Natural killer cell (primary cell): Measurements from ENCODE around the gene CHD6. TPM values are rescaled to one million over a fixed set of nuclear protein-coding genes. Genes with fewer than 3 reads are reported as not detected.

Experiments used
- ATAC-seq, 3 donors: fragments of 150-1000 bp in 2 of 3; fragments of 200-7000 bp in 1 of 3; cut with Tn5 transposase; 1 replicate in 1 of 3; 2 replicates in 2 of 3; pipeline ENCODE4 v1.10.0; 2021; ENCODE audit warnings: mild to moderate bottlenecking in 2 of 3, moderate library complexity in 2 of 3
- DNase-seq, 2 donors: peaks; one replicate each; pipeline versions ENCODE4 v3.0.0 to v3.0.0-alpha.2; 2013 to 2021; ENCODE audit warnings: mixed read lengths in 1 of 2
- H3K27ac ChIP-seq: one replicate; pipeline ENCODE4 v1.5.1; 2013; ENCODE audit warnings: mild to moderate bottlenecking, low read length
- H3K27me3 ChIP-seq: one replicate; pipeline ENCODE4 v1.6.1; 2013; ENCODE audit warnings: low read length; ENCODE audit not compliant: control insufficient read depth, insufficient read depth
- H3K36me3 ChIP-seq: one replicate; pipeline ENCODE4 v1.6.1; 2013; ENCODE audit warnings: low read length; ENCODE audit not compliant: control insufficient read depth, insufficient read depth
- H3K4me1 ChIP-seq: one replicate; pipeline ENCODE4 v1.6.1; 2013; ENCODE audit warnings: low read length; ENCODE audit not compliant: control insufficient read depth, insufficient read depth
- H3K4me3 ChIP-seq: one replicate; pipeline ENCODE4 v1.5.1; 2013; ENCODE audit warnings: low read length
- H3K9me3 ChIP-seq: one replicate; pipeline ENCODE4 v1.6.1; 2013; ENCODE audit warnings: low read length; ENCODE audit not compliant: control insufficient read depth, insufficient read depth
- H3K27ac Mint-ChIP-seq, 2 donors: one replicate each; pipeline ENCODE4 v1.8.0; 2022; ENCODE audit warnings: mild to moderate bottlenecking in 2 of 2, mixed read lengths in 2 of 2, moderate library complexity in 1 of 2
- H3K27me3 Mint-ChIP-seq, 2 donors: one replicate each; pipeline ENCODE4 v1.8.0; 2022; ENCODE audit warnings: low read depth in 2 of 2, mixed read lengths in 2 of 2
- H3K36me3 Mint-ChIP-seq: one replicate; pipeline ENCODE4 v1.8.0; 2022; ENCODE audit warnings: mixed read lengths
- H3K4me1 Mint-ChIP-seq, 2 donors: one replicate each; pipeline ENCODE4 v1.8.0; 2022; ENCODE audit warnings: mixed read lengths in 2 of 2
- H3K4me3 Mint-ChIP-seq: one replicate; pipeline ENCODE4 v1.8.0; 2022; ENCODE audit warnings: mild to moderate bottlenecking, moderate library complexity, mixed read lengths
- H3K9me3 Mint-ChIP-seq, 2 donors: one replicate each; pipeline ENCODE4 v1.8.0; 2022; ENCODE audit warnings: mixed read lengths in 2 of 2
- WGBS: methylation state at CpG from one replicate; pipeline ENCODE4 v1.1.7; 2013; ENCODE audit warnings: missing lambda C conversion rate; ENCODE audit not compliant: insufficient coverage; 5-methylcytosine and 5-hydroxymethylcytosine counted together
- intact Hi-C: fragments of 100-400 bp; cut with micrococcal nuclease; formaldehyde crosslinking; loops from one replicate; pipeline ENCODE4 v1.14.2; 2022
- total RNA-seq, 4 donors: library from RNA; stranded (reverse); fragments of 120-200 nt in 1 of 4; gene quantifications; one replicate each; pipeline versions ENCODE4 v1.2.3 to v1.2.4, GENCODE V29; 2013 to 2022
- TF ChIP-seq, protein P1 (sequence below): fragments of 200-600 bp; IDR thresholded peaks from one replicate; pipeline ENCODE4 v1.8.0; 2022; ENCODE audit warnings: antibody characterized with exemption

CHD6 gene
- total RNA-seq, 3 donors from 2014 or later (not counting 1 experiment from before 2014, with no cell fraction given) = 82.8 to 96.6 (median 90.4) TPM

GRCh38 chr20:41631826-41632225 is 13.6 kb upstream of the CHD6 start:
- ATAC-seq (no peak), DNase-seq (no peak)
- Histone ChIP-seq H3K36me3 (no peaks in the 10 kb centered on the region), H3K27me3 (no peaks in the 10 kb centered on the region), H3K9me3 (no peaks in the 10 kb centered on the region), H3K4me1 (no peaks in the 10 kb centered on the region), H3K4me3 (no peak overlapping the region), H3K27ac (no peak overlapping the region)
- WGBS = 85% methylated on average over 4 of the region's 4 CpGs
- intact Hi-C loops = no loop called here
- H3K27ac Mint-ChIP-seq = no peak overlapping the region
- H3K4me3 Mint-ChIP-seq = no peak overlapping the region
- TF ChIP-seq, protein P1, sequence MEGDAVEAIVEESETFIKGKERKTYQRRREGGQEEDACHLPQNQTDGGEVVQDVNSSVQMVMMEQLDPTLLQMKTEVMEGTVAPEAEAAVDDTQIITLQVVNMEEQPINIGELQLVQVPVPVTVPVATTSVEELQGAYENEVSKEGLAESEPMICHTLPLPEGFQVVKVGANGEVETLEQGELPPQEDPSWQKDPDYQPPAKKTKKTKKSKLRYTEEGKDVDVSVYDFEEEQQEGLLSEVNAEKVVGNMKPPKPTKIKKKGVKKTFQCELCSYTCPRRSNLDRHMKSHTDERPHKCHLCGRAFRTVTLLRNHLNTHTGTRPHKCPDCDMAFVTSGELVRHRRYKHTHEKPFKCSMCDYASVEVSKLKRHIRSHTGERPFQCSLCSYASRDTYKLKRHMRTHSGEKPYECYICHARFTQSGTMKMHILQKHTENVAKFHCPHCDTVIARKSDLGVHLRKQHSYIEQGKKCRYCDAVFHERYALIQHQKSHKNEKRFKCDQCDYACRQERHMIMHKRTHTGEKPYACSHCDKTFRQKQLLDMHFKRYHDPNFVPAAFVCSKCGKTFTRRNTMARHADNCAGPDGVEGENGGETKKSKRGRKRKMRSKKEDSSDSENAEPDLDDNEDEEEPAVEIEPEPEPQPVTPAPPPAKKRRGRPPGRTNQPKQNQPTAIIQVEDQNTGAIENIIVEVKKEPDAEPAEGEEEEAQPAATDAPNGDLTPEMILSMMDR = no peak
- H3K27me3 Mint-ChIP-seq = peaks cover 2 to 6% of the 10 kb centered on the region in 2 donors
- peaks cover 5 to 6% of the 10 kb centered on the region in 2 donors for H3K4me1 Mint-ChIP-seq
- no peaks in the 10 kb centered on the region for H3K9me3 Mint-ChIP-seq
- H3K36me3 Mint-ChIP-seq = no peaks in the 10 kb centered on the region

- Histone ChIP-seq H3K36me3 (no peaks in the 10 kb centered on the region), H3K27ac (no peak overlapping the region), H3K9me3 (no peaks in the 10 kb centered on the region), H3K27me3 (no peaks in the 10 kb centered on the region), H3K4me1 (no peaks in the 10 kb centered on the region), H3K4me3 (no peak overlapping the region)
- Mint-ChIP-seq H3K9me3 (no peaks in the 10 kb centered on the region), H3K4me3 (no peak overlapping the region), H3K27me3 (peaks cover 2 to 6% of the 10 kb centered on the region in 2 donors), H3K27ac (no peak overlapping the region), H3K36me3 (no peaks in the 10 kb centered on the region), H3K4me1 (peaks cover 5 to 6% of the 10 kb centered on the region in 2 donors)
- TF ChIP-seq, protein P1 = no peak
- DNase-seq (no peak), ATAC-seq (no peak)
- WGBS = 92% methylated on average over 1 of the region's 1 CpG
- intact Hi-C loops = no loop called here
These were observed 12.7 kb upstream of the CHD6 start for GRCh38 chr20:41630846-41631245.

DNA sequence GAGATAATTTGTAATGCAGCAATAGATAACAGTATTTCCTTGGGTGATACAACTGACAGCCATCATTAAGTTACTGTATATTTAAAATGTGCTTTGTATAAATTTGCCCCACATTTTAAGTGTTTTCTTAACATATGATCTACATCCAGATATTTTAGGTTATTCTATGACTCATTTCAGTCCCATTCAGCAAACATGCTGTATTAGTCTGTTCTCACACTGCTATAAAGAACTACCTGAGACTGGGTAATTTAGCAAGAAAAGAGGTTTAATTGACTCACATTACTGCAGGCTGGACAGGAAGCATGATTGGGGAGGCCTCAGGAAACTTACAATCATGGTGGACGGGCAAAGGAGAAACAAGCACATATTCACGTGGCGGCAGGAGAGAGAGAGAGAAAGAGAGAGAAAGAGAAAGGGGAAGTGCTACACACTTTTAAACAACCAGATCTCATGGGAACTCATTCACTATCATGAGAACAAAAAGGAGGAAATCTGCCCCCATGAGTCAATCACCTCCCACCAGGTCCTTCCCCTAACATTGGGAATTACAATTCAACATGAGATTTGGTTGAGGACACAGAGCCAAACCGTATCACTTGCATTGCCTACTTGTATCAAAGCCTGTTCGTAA is 9.6 kb upstream of the CHD6 start:
- peaks cover 2 to 6% of the 10 kb centered on the region in 2 donors for H3K27me3 Mint-ChIP-seq
- Histone ChIP-seq H3K36me3 (no peaks in the 10 kb centered on the region), H3K27ac (no peak overlapping the region), H3K4me1 (no peaks in the 10 kb centered on the region), H3K27me3 (no peaks in the 10 kb centered on the region), H3K9me3 (no peaks in the 10 kb centered on the region), H3K4me3 (no peak overlapping the region)
- H3K27ac Mint-ChIP-seq = no peak overlapping the region
- TF ChIP-seq, protein P1 = no peak
- no peak for ATAC-seq
- peaks cover under 1% of the 10 kb centered on the region in 2 donors for H3K4me1 Mint-ChIP-seq
- intact Hi-C loops = no loop called here
- no peak for DNase-seq
- no peaks in the 10 kb centered on the region for H3K9me3 Mint-ChIP-seq
- no peak overlapping the region for H3K4me3 Mint-ChIP-seq
- H3K36me3 Mint-ChIP-seq = no peaks in the 10 kb centered on the region
- WGBS = 69% methylated on average over 5 of the region's 5 CpGs

DNA sequence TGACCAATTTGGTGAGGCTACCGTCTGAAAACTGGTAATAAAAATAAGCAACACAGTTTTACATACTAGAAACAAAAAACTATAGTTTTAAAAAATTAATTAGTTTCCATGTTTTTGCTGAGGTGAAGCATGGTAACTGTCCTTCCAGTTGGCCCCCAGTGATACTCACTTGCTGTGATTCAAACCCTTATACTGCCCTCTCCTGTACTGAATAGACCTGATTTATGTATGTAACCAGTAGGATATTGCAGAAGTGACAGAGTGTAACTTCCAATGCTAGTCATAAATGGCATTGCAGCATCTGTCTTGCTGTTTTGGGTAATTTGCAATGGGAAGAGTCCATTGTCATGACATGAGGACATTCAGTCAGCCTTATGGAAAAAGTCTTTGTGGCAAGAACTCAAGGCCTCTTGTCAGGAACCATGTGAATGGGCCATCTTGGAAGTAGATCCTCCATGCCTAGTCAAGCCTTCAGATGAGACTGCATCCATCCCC is 8.9 kb upstream of the CHD6 start:
- Mint-ChIP-seq H3K27me3 (peaks cover 6 to 8% of the 10 kb centered on the region in 2 donors), H3K36me3 (no peaks in the 10 kb centered on the region), H3K27ac (no peak overlapping the region), H3K4me3 (no peak overlapping the region), H3K9me3 (no peaks in the 10 kb centered on the region), H3K4me1 (no peaks in the 10 kb centered on the region)
- no peak for ATAC-seq
- intact Hi-C loops = no loop called here
- WGBS = no CpG with 5 or more reads among the region's 1 CpG
- H3K9me3 ChIP-seq = no peaks in the 10 kb centered on the region
- H3K4me1 ChIP-seq = no peaks in the 10 kb centered on the region
- TF ChIP-seq, protein P1 = no peak
- no peak overlapping the region for H3K27ac ChIP-seq
- no peak overlapping the region for H3K4me3 ChIP-seq
- DNase-seq = no peak
- H3K36me3 ChIP-seq = no peaks in the 10 kb centered on the region
- H3K27me3 ChIP-seq = no peaks in the 10 kb centered on the region
